Naive thymus-derived CD4-positive, alpha-beta T cell (primary cell): ENCODE measurements around the gene RASA3. TPM values are rescaled to one million over a fixed set of nuclear protein-coding genes. Genes with fewer than 3 reads are reported as not detected.

Experiments used
- ATAC-seq: fragments of 150-1000 bp; cut with Tn5 transposase; 2 replicates; pipeline ENCODE4 v1.10.0; 2021; ENCODE audit warnings: mild to moderate bottlenecking, moderate library complexity
- CTCF ChIA-PET: fragments of 350-600 bp; sonication (Branson Sonifier 250); formaldehyde crosslinking; loops from one replicate; lab custom pipeline; 2021; ENCODE audit warnings: antibody characterized with exemption; lab: Charles Lee
- POLR2A ChIA-PET: fragments of 350-600 bp; sonication (Branson Sonifier 250); formaldehyde crosslinking; loops from one replicate; lab custom pipeline; 2021; ENCODE audit warnings: antibody characterized with exemption, inconsistent platforms; lab: Charles Lee
- DNase-seq, 9 donors: peaks; one replicate each; pipeline versions ENCODE4 v3.0.0 to v3.0.0-alpha.2; 2020 to 2022; ENCODE audit warnings: mixed read lengths in 1 of 9
- H3K27ac ChIP-seq: one replicate; pipeline ENCODE4 v1.7.0; 2013; ENCODE audit warnings: mild to moderate bottlenecking, low read depth, low read length, moderate library complexity
- H3K27me3 ChIP-seq, 2 donors: one replicate each; pipeline ENCODE4 v1.7.0; 2013; ENCODE audit warnings: low read length in 2 of 2, mild to moderate bottlenecking in 2 of 2, moderate library complexity in 2 of 2; ENCODE audit not compliant: control insufficient read depth in 2 of 2, insufficient read depth in 2 of 2
- H3K36me3 ChIP-seq, 3 experiments: 1 replicate in 2 of 3; 2 replicates in 1 of 3; pipeline ENCODE4 v1.7.0; 2013; ENCODE audit warnings: low read length in 3 of 3, mild to moderate bottlenecking in 3 of 3, moderate library complexity in 1 of 3; ENCODE audit not compliant: insufficient read depth in 3 of 3, control insufficient read depth in 2 of 3
- H3K4me1 ChIP-seq, 2 donors: one replicate each; pipeline ENCODE4 v1.7.0; 2013; ENCODE audit warnings: low read length in 2 of 2, mild to moderate bottlenecking in 2 of 2, moderate library complexity in 1 of 2; ENCODE audit not compliant: control insufficient read depth in 2 of 2, insufficient read depth in 2 of 2
- H3K4me3 ChIP-seq: 2 replicates; pipeline ENCODE4 v1.7.0; 2013; ENCODE audit warnings: mild to moderate bottlenecking, low read length
- H3K9me3 ChIP-seq, 3 experiments: 1 replicate in 2 of 3; 2 replicates in 1 of 3; pipeline ENCODE4 v1.7.0; 2013; ENCODE audit warnings: low read length in 3 of 3; ENCODE audit not compliant: control insufficient read depth in 2 of 3
- H3K27ac Mint-ChIP-seq, 9 donors: one replicate each; pipeline ENCODE4 v1.8.0; 2020 to 2022; ENCODE audit warnings: mixed read lengths in 9 of 9, mild to moderate bottlenecking in 8 of 9, moderate library complexity in 5 of 9, inconsistent platforms in 2 of 9
- H3K27me3 Mint-ChIP-seq, 5 donors: one replicate each; pipeline ENCODE4 v1.8.0; 2021 to 2022; ENCODE audit warnings: mixed read lengths in 5 of 5, mild to moderate bottlenecking in 1 of 5
- H3K36me3 Mint-ChIP-seq, 5 donors: one replicate each; pipeline ENCODE4 v1.8.0; 2020 to 2022; ENCODE audit warnings: mixed read lengths in 5 of 5, mild to moderate bottlenecking in 3 of 5, inconsistent platforms in 1 of 5
- H3K4me1 Mint-ChIP-seq, 7 donors: one replicate each; pipeline ENCODE4 v1.8.0; 2020 to 2022; ENCODE audit warnings: mixed read lengths in 7 of 7, mild to moderate bottlenecking in 3 of 7, inconsistent platforms in 1 of 7
- H3K4me3 Mint-ChIP-seq, 10 donors: one replicate each; pipeline ENCODE4 v1.8.0; 2020 to 2022; ENCODE audit warnings: mild to moderate bottlenecking in 10 of 10, mixed read lengths in 10 of 10, moderate library complexity in 6 of 10, inconsistent platforms in 2 of 10
- H3K9me3 Mint-ChIP-seq, 11 donors: one replicate each; pipeline ENCODE4 v1.8.0; 2020 to 2022; ENCODE audit warnings: mixed read lengths in 11 of 11, mild to moderate bottlenecking in 4 of 11, inconsistent platforms in 1 of 11, moderate library complexity in 1 of 11
- intact Hi-C, 2 donors: fragments of 100-400 bp; cut with micrococcal nuclease; formaldehyde crosslinking; loops; one replicate each; pipeline ENCODE4 v1.15.1; 2023
- polyA plus RNA-seq, 2 donors: library from polyadenylated mRNA; unstranded; fragments of 300-500 nt; fragmentation: Illumina TruSeq; gene quantifications; one replicate each; pipeline ENCODE4 v1.2.3, GENCODE V29; 2021
- total RNA-seq, 6 experiments: library from RNA in 5 of 6; stranded (reverse) in 5 of 6; gene quantifications; 1 replicate in 5 of 6; 2 replicates in 1 of 6; pipeline ENCODE4 v1.2.3 and lab custom pipeline; 2021 to 2026

The RASA3 gene
- total and polyA plus RNA-seq, 7 experiments from 2014 or later = 109 to 227 (median 195) TPM

GRCh38 chr13:114005206-114005724 lies 127.2 kb downstream of the RASA3 start:
- Mint-ChIP-seq H3K4me3 (peak overlapping the region in 2 of 10 donors; percentile 17 to 21), H3K36me3 (peaks cover 8 to 23% (median 9%) of the 10 kb centered on the region in 5 donors), H3K4me1 (peaks cover 0 to 6% (median 0%) of the 10 kb centered on the region in 7 donors), H3K9me3 (peaks cover 0 to 11% (median 0%) of the 10 kb centered on the region in 11 donors), H3K27me3 (no peaks in the 10 kb centered on the region), H3K27ac (peak overlapping the region in 5 of 9 donors; percentile 6 to 79 (median 52))
- CTCF ChIA-PET = no interaction called here
- no peak overlapping the region for H3K27ac ChIP-seq
- DNase-seq (no peak), ATAC-seq (peak; percentile 12)
- POLR2A ChIA-PET = interaction anchor here (1.2 kb wide), 1 partner anchor 11 kb away, joined by 5 read pairs; no protein-coding TSS in a partner anchor
- no peaks in the 10 kb centered on the region for H3K9me3 ChIP-seq
- H3K27me3 ChIP-seq = no peaks in the 10 kb centered on the region
- H3K4me1 ChIP-seq = no peaks in the 10 kb centered on the region
- H3K4me3 ChIP-seq = no peak overlapping the region
- intact Hi-C loops = no loop called here
- peaks cover 14 to 69% (median 40%) of the 10 kb centered on the region in 3 experiments for H3K36me3 ChIP-seq

GRCh38 chr13:114004420-114005205 lies 127.8 kb downstream of the RASA3 start:
- POLR2A ChIA-PET = interaction anchor here (0.6 to 1.3 kb wide), 3 partner anchors 10 to 338 kb away, joined by 3 to 5 read pairs (median 4); no protein-coding TSS in a partner anchor
- Mint-ChIP-seq H3K9me3 (peaks cover 0 to 11% (median 0%) of the 10 kb centered on the region in 11 donors), H3K27me3 (no peaks in the 10 kb centered on the region), H3K4me3 (peak overlapping the region in 1 of 10 donors; percentile 17), H3K27ac (peak overlapping the region in 6 of 9 donors; percentile 6 to 82 (median 60)), H3K36me3 (peaks cover 5 to 25% (median 9%) of the 10 kb centered on the region in 5 donors), H3K4me1 (peaks cover 0 to 6% (median 0%) of the 10 kb centered on the region in 7 donors)
- Histone ChIP-seq H3K27me3 (no peaks in the 10 kb centered on the region), H3K4me3 (no peak overlapping the region), H3K4me1 (no peaks in the 10 kb centered on the region), H3K27ac (no peak overlapping the region), H3K36me3 (peaks cover 8 to 66% (median 37%) of the 10 kb centered on the region in 3 experiments), H3K9me3 (no peaks in the 10 kb centered on the region)
- DNase-seq (no peak), ATAC-seq (no peak)
- CTCF ChIA-PET = no interaction called here
- intact Hi-C loops = no loop called here

GRCh38 chr13:114002771-114003321 lies 129.6 kb downstream of the RASA3 start:
- Histone ChIP-seq H3K4me1 (no peaks in the 10 kb centered on the region), H3K9me3 (no peaks in the 10 kb centered on the region), H3K36me3 (peaks cover 0 to 73% (median 32%) of the 10 kb centered on the region in 3 experiments), H3K27me3 (no peaks in the 10 kb centered on the region), H3K27ac (no peak overlapping the region), H3K4me3 (no peak overlapping the region)
- H3K36me3 Mint-ChIP-seq = peaks cover 10 to 29% (median 13%) of the 10 kb centered on the region in 5 donors
- intact Hi-C loops = no loop called here
- ATAC-seq (peak; percentile 12), DNase-seq (no peak)
- peaks cover 0 to 14% (median 0%) of the 10 kb centered on the region in 11 donors for H3K9me3 Mint-ChIP-seq
- CTCF ChIA-PET = no interaction called here
- POLR2A ChIA-PET = interaction anchor here (0.6 to 1.3 kb wide), 2 partner anchors 46 to 319 kb away, joined by 3 to 4 read pairs; no protein-coding TSS in a partner anchor
- no peak overlapping the region for H3K4me3 Mint-ChIP-seq
- no peaks in the 10 kb centered on the region for H3K27me3 Mint-ChIP-seq
- H3K27ac Mint-ChIP-seq = peak overlapping the region in 1 of 9 donors; percentile 48
- peaks cover 0 to 9% (median 4%) of the 10 kb centered on the region in 7 donors for H3K4me1 Mint-ChIP-seq

- POLR2A ChIA-PET = no interaction called here
- Histone ChIP-seq H3K36me3 (peaks cover 3 to 74% (median 30%) of the 10 kb centered on the region in 3 experiments), H3K9me3 (no peaks in the 10 kb centered on the region), H3K4me3 (no peak overlapping the region), H3K27ac (no peak overlapping the region), H3K27me3 (no peaks in the 10 kb centered on the region), H3K4me1 (no peaks in the 10 kb centered on the region)
- H3K9me3 Mint-ChIP-seq = peaks cover 0 to 12% (median 0%) of the 10 kb centered on the region in 11 donors
- intact Hi-C loops = no loop called here
- H3K36me3 Mint-ChIP-seq = peaks cover 10 to 35% (median 16%) of the 10 kb centered on the region in 5 donors
- CTCF ChIA-PET = no interaction called here
- no peaks in the 10 kb centered on the region for H3K27me3 Mint-ChIP-seq
- DNase-seq (no peak), ATAC-seq (no peak)
- peaks cover 0 to 9% (median 3%) of the 10 kb centered on the region in 7 donors for H3K4me1 Mint-ChIP-seq
- peak overlapping the region in 1 of 10 donors; percentile 13 for H3K4me3 Mint-ChIP-seq
- H3K27ac Mint-ChIP-seq = peak overlapping the region in 4 of 9 donors; percentile 25 to 73 (median 55)
Measured at GRCh38 chr13:114002009-114002544, 130.3 kb downstream of the RASA3 start.

GRCh38 chr13:114001331-114002008 lies 131.0 kb downstream of the RASA3 start:
- H3K36me3 Mint-ChIP-seq = peaks cover 10 to 36% (median 16%) of the 10 kb centered on the region in 5 donors
- ChIA-PET POLR2A (no interaction called here), CTCF (no interaction called here)
- Histone ChIP-seq H3K36me3 (peaks cover 3 to 81% (median 36%) of the 10 kb centered on the region in 3 experiments), H3K4me3 (no peak overlapping the region), H3K9me3 (no peaks in the 10 kb centered on the region), H3K4me1 (no peaks in the 10 kb centered on the region), H3K27me3 (no peaks in the 10 kb centered on the region), H3K27ac (no peak overlapping the region)
- intact Hi-C loops = no loop called here
- peaks cover 0 to 12% (median 0%) of the 10 kb centered on the region in 11 donors for H3K9me3 Mint-ChIP-seq
- no peak for DNase-seq
- H3K4me1 Mint-ChIP-seq = peaks cover 0 to 9% (median 3%) of the 10 kb centered on the region in 7 donors
- H3K4me3 Mint-ChIP-seq = no peak overlapping the region
- no peaks in the 10 kb centered on the region for H3K27me3 Mint-ChIP-seq
- peak overlapping the region in 1 of 9 donors; percentile 72 for H3K27ac Mint-ChIP-seq
- ATAC-seq = peak; percentile 10
